ENCODE data around the gene KXD1.

The KXD1 gene

GRCh38 chr19:18618236-18618635 is 60.6 kb downstream of the KXD1 start:
- no peak for DNase-seq

All from NCI-H2171 treated with DMSO at 0.1 percent for 48 hours (cell line).